KOPT-K1 (cell line): Measurements from ENCODE around the gene CAT.
"Not testable (repeated sequence)": the region's sequence is repeated elsewhere in the genome, so short reads cannot be mapped to it uniquely, and the experiment has no call there.

ENCODE experiments used
- H3K27ac ChIP-seq: fragments of 200-600 bp; sonication (generic); 2 replicates; pipeline ENCODE4 v1.5.1; 2016; ENCODE audit warnings: antibody characterized with exemption, mild to moderate bottlenecking, low read depth, low read length; ENCODE audit not compliant: poor library complexity, severe bottlenecking
- H3K36me3 ChIP-seq: fragments of 200-600 bp; sonication (generic); 2 replicates; pipeline ENCODE4 v1.5.1; 2017; ENCODE audit warnings: antibody characterized with exemption, mild to moderate bottlenecking, low read length, moderate library complexity; ENCODE audit not compliant: insufficient read depth
- H3K9me3 ChIP-seq: fragments of 200-600 bp; sonication (generic); 2 replicates; pipeline ENCODE4 v1.5.1; 2017; ENCODE audit warnings: antibody characterized with exemption, low read length, mild to moderate bottlenecking; ENCODE audit not compliant: insufficient read depth, poor library complexity, severe bottlenecking

CAT gene

GRCh38 chr11:34415538-34415937 is 23.2 kb upstream of the CAT start:
- H3K9me3 ChIP-seq, result peaks cover 29% of the 10 kb centered on the region
- no peaks in the 10 kb centered on the region for H3K36me3 ChIP-seq
- H3K27ac ChIP-seq, result no peak overlapping the region

DNA sequence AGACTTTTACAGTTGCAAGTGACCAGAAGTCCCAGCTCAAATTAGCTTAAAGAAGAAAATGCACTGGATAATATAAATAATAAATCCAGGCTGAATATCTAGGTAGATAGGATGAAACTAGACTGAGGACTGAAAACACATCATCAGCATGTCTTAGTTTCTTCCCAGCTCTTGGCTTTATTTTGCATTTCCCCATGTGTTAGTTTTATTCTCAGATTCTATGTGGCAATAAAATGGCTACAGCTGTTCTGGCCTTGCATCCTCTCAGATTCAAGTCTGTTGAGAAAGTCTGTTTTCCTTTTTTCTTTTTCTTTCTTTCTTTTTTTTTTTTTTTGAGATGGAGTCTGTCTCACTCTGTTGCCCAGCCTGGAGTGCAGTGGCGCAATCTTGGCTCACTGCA is 22.6 kb upstream of the CAT start:
- Histone ChIP-seq H3K27ac (no peak overlapping the region), H3K36me3 (no peaks in the 10 kb centered on the region), H3K9me3 (peaks cover 29% of the 10 kb centered on the region)

GRCh38 chr11:34416766-34417165 is 22.0 kb upstream of the CAT start:
- H3K27ac ChIP-seq, result no peak overlapping the region
- H3K9me3 ChIP-seq, result peaks cover 28% of the 10 kb centered on the region
- H3K36me3 ChIP-seq, result no peaks in the 10 kb centered on the region

- H3K27ac ChIP-seq, result no peak overlapping the region
- no peaks in the 10 kb centered on the region for H3K36me3 ChIP-seq
These were observed 21.5 kb upstream of the CAT start for GRCh38 chr11:34417202-34417601.

GRCh38 chr11:34419158-34419557 is 19.6 kb upstream of the CAT start:
- H3K27ac ChIP-seq, result no peak overlapping the region
- no peaks in the 10 kb centered on the region for H3K36me3 ChIP-seq
- H3K9me3 ChIP-seq, result peaks cover 7% of the 10 kb centered on the region

More at GRCh38 chr11:34417202-34417601, 21.5 kb upstream of the CAT start:
- peaks cover 25% of the 10 kb centered on the region for H3K9me3 ChIP-seq

DNA sequence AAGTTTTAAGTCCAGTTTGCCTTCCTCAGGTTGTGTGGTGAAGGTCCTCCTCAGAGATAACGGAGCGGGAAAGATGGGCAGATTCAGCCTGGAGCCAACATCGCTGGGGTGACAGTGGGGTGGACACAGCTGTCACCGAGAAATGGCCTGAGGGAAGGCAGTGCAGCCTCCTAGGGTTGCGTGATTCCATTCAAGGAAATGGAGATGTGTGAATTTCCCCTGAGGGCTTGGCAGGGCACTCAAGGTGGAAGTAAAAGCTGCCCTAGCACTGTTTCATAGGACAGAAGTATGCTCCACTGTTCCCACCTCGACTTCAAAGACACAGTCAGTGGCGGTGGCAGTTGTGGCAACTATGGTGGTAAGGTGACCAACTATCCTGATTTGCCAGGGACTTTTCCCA is 15.4 kb upstream of the CAT start:
- Histone ChIP-seq H3K27ac (no peak overlapping the region), H3K9me3 (no peaks in the 10 kb centered on the region), H3K36me3 (no peaks in the 10 kb centered on the region)

- H3K36me3 ChIP-seq, H3K9me3 ChIP-seq, H3K27ac ChIP-seq: not testable (repeated sequence)
These were observed 13.9 kb upstream of the CAT start for GRCh38 chr11:34424826-34425225.

DNA sequence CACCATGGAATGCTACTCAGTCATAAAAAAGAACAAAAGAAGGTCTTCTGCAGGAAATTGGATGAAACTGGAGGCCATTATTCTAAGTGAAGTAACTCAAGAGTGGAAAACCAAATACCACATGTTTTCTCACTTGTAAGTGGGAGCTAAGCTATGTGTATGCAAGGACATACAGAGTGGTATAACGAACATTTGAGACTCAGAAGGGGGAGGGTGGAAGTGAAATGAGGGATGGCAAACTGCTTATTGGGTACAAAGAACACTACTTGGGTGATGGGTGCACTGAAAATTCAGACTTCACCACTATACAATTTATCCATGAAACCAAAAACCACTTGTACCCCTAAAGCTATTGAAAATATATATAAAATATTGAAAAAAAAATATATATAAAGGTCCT is 13.4 kb upstream of the CAT start:
- no peak overlapping the region for H3K27ac ChIP-seq
- no peaks in the 10 kb centered on the region for H3K9me3 ChIP-seq
- H3K36me3 ChIP-seq, result no peaks in the 10 kb centered on the region

DNA sequence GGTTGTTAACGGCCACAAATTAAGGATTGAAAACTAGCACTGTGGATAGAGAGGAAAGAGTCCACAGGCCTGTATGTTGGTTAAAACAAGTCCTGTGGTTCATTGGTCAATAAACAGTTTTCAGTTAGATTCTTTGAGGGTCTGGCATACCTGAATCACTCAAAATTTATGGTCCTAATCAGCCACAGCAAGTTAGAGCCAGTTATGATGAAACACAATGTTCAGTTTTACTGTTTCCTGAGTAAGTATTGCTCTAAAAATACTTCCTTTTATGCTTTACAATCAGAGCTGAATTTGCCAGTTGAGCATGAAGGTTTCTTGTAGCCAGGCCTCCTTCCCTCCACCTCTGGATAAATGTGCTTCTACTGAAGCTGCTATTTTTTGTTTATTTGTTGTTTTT is 12.9 kb upstream of the CAT start:
- H3K36me3 ChIP-seq, result no peaks in the 10 kb centered on the region
- no peak overlapping the region for H3K27ac ChIP-seq
- no peaks in the 10 kb centered on the region for H3K9me3 ChIP-seq

DNA sequence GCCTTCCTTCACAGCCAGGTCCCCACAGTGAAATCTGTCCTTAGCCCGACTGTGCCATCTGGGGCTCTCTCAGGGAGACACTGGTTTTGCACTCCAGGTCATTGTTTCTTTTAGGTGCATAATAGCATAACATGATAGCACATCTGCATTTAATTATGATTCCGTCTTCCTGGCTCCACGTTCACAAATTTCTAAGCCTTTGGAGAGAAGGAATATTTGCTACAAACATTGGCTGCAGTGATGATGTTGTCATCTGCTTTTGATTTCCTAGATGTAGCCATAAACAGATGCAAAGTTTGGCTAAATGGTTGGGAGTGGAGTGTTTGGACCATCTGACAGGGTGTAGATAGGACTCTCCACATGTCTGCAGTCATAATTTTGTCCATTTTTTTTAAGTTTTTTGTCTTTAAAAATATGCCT is 12.0 kb upstream of the CAT start:
- no peaks in the 10 kb centered on the region for H3K36me3 ChIP-seq
- no peaks in the 10 kb centered on the region for H3K9me3 ChIP-seq
- no peak overlapping the region for H3K27ac ChIP-seq

DNA sequence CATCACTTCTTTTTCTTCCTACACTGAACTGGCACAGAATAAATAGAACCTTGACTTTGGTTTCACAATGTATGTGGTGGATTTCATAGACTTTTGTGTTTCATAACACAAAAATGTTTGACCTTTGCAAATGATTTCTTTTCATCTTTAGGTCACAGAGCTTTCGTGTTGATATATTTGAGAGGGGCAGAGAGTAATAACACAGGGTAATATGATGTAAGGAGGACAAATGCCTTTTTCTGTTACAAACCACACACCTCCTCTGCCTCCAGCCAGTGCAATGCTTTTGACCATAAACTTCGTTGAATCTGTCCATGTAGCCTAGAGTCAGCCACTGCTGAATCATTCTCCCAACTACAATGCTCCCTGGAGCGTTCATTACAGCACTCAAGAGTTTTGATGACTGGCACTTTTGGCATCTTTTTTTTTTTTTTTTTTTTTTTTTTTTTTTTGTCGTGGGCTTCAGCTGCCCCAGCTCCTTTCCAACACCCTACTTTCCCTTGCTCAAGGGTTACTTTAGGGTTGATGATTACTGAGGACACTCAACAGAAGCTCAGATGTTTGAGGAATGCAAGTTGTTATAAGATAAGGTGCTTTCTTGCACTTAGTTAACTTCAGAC is 11.4 kb upstream of the CAT start:
- H3K27ac ChIP-seq, result no peak overlapping the region
- H3K36me3 ChIP-seq, result no peaks in the 10 kb centered on the region
- H3K9me3 ChIP-seq, result no peaks in the 10 kb centered on the region

- H3K27ac ChIP-seq, result no peak overlapping the region
- no peaks in the 10 kb centered on the region for H3K36me3 ChIP-seq
- no peaks in the 10 kb centered on the region for H3K9me3 ChIP-seq
These were observed 6.8 kb upstream of the CAT start for GRCh38 chr11:34431979-34432378.

DNA sequence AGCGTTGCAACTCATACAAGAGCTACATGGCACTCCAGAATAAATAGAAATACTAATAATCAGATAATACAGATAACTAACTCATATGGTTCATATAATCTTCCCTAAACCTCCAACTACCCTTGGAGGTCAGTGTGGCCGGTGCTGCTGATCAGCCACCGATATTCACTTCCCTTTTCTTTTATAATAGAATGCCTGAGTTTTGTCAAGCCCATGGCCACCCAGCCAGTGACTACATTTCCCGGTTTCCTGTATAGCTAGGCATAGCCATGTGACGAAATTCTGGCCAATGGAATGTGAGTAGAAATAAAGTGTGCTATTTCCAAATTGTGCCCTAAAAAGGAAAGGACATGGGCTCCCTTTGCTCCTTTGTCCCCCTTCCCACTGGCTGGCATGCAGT is 5.9 kb upstream of the CAT start:
- no peaks in the 10 kb centered on the region for H3K36me3 ChIP-seq
- no peak overlapping the region for H3K27ac ChIP-seq
- H3K9me3 ChIP-seq, result no peaks in the 10 kb centered on the region

- no peaks in the 10 kb centered on the region for H3K36me3 ChIP-seq
- no peaks in the 10 kb centered on the region for H3K9me3 ChIP-seq
- H3K27ac ChIP-seq, result no peak overlapping the region
These were observed 4.8 kb upstream of the CAT start for GRCh38 chr11:34433899-34434298.

GRCh38 chr11:34437224-34438125 is 1.3 kb upstream of the CAT start:
- Histone ChIP-seq H3K9me3 (peaks cover 9% of the 10 kb centered on the region), H3K27ac (no peak overlapping the region), H3K36me3 (0 out of 2 replicates have a peak, but pooled peaks cover 8% of the 10 kb centered on the region)
